Measurements from ENCODE around the gene ACVR1B. TPM values are rescaled to one million over a fixed set of nuclear protein-coding genes. Genes with fewer than 3 reads are reported as not detected.

ACVR1B gene
- total and polyA plus RNA-seq, 2 experiments from 2014 or later: 2.4 to 7.5 TPM

GRCh38 chr12:52011602-52012214 is 60.2 kb downstream of the ACVR1B start:
- H3K4me3 ChIP-seq: no peak overlapping the region
- TF ChIP-seq STAT1 (IDR thresholded peaks at IDR 0.05; ENCODE audit: unreplicated experiment) (no peak), EZH2phosphoT487 (IDR thresholded peaks at IDR 0.05; ENCODE audit: unreplicated experiment) (no peak), REST (IDR thresholded peaks at IDR 0.05; ENCODE audit: unreplicated experiment) (no peak), CREB1 (CRISPR knock-in tag; IDR thresholded peaks at IDR 0.05; ENCODE audit: low read depth) (no peak), POLR2AphosphoS5 (IDR thresholded peaks at IDR 0.05; ENCODE audit: low read depth) (no peak), JUNB (IDR thresholded peaks at IDR 0.05; ENCODE audit: unreplicated experiment) (no peak), ZNF331 (CRISPR knock-in tag; IDR thresholded peaks at IDR 0.05; ENCODE audit: low read depth) (no peak), CTCF (conservative IDR thresholded peaks at IDR 0.05; ENCODE audit: low read depth in 2 of 2) (no peak), EZH2 (IDR thresholded peaks at IDR 0.05; ENCODE audit: low read depth, unreplicated experiment) (no peak)
- H4K20me1 ChIP-seq (replicated peaks; ENCODE audit: insufficient read depth): no peaks in the 10 kb centered on the region; the same call in 1 of the 2 replicates
- H3K4me1 ChIP-seq (ENCODE audit: insufficient read depth): peaks cover 35% of the 10 kb centered on the region
- H3K27me3 Mint-ChIP-seq (ENCODE audit: insufficient read depth, low read depth, poor library complexity): peaks cover 73% of the 10 kb centered on the region
- H3K27ac ChIP-seq (ENCODE audit: low read depth): no peak overlapping the region
- peaks cover 65% of the 10 kb centered on the region for H3K27me3 ChIP-seq (ENCODE audit: insufficient read depth)
- 0 out of 2 replicates have a peak, but pooled peaks cover 14% of the 10 kb centered on the region for H3F3A ChIP-seq (replicated peaks; ENCODE audit: low read depth)
- H2AFZ ChIP-seq: no peak overlapping the region
- no peaks in the 10 kb centered on the region for H3K9me2 ChIP-seq (ENCODE audit: insufficient read depth)
- H3K4me2 ChIP-seq: no peak overlapping the region
- no peaks in the 10 kb centered on the region for H3K36me3 ChIP-seq (ENCODE audit: insufficient read depth)
- peaks cover 38% of the 10 kb centered on the region for H3K4me1 Mint-ChIP-seq
- H3K9me3 Mint-ChIP-seq: no peaks in the 10 kb centered on the region; the same call in 2 of the 3 replicates
- no peak overlapping the region for H3K4me3 Mint-ChIP-seq
- H3K79me2 ChIP-seq (replicated peaks; ENCODE audit: insufficient read depth): no peaks in the 10 kb centered on the region
- H3K27ac Mint-ChIP-seq: no peak overlapping the region
- H3K36me3 Mint-ChIP-seq (ENCODE audit: low read depth): peaks cover 3% of the 10 kb centered on the region; the same call in 2 of the 3 replicates
- no peak for ATAC-seq
- DNase-seq (ENCODE audit: low spot score): no peak

Measured in GM23338 (cell line).